ENCODE results near the gene FOCAD. TPM values are rescaled to one million over a fixed set of nuclear protein-coding genes. Genes with fewer than 3 reads are reported as not detected.

Gene FOCAD
- total RNA-seq, 2 donors from 2014 or later = 51.6 to 56.8 TPM

DNA sequence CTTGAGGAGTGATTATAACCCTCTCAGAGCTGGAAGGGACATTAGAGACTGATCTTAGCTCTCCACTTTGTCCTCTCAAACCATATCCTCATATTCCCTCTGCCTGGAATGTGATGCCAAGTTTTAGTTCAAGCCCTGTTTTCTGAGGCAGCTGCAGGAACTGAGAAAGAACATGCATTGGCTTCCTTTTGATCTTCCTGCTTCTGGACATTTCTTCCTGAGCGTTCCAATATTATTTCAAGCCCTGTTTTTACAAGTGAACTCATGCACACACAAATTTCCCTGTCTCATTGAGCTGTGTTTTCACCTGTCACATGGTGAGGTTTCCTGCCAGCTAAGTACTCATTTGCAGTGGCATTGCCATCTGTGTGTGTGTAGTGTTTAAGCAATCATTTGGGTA lies 17.0 kb downstream of the FOCAD start:
- Histone ChIP-seq H3K4me3 (ENCODE audit: low read length) (no peak overlapping the region), H3K4me1 (ENCODE audit: control insufficient read depth, insufficient read depth, low read length) (peaks cover 3% of the 10 kb centered on the region), H3K9me3 (ENCODE audit: control insufficient read depth, low read length) (no peaks in the 10 kb centered on the region), H3K36me3 (ENCODE audit: control insufficient read depth, insufficient read depth, low read length) (no peaks in the 10 kb centered on the region), H3K9ac (ENCODE audit: extremely low read depth, low read length, poor library complexity, severe bottlenecking) (no peak overlapping the region), H3K27me3 (ENCODE audit: control insufficient read depth, insufficient read depth, low read length, poor library complexity, severe bottlenecking) (no peaks in the 10 kb centered on the region), H3K27ac (ENCODE audit: low read depth, low read length) (no peak overlapping the region)
- Mint-ChIP-seq H3K27ac (no peak overlapping the region), H3K9me3 (no peaks in the 10 kb centered on the region), H3K4me3 (no peak overlapping the region), H3K36me3 (ENCODE audit: low read depth) (no peaks in the 10 kb centered on the region), H3K27me3 (ENCODE audit: insufficient read depth) (no peaks in the 10 kb centered on the region), H3K4me1 (peaks cover 18% of the 10 kb centered on the region)
- TF ChIP-seq, protein P1, sequence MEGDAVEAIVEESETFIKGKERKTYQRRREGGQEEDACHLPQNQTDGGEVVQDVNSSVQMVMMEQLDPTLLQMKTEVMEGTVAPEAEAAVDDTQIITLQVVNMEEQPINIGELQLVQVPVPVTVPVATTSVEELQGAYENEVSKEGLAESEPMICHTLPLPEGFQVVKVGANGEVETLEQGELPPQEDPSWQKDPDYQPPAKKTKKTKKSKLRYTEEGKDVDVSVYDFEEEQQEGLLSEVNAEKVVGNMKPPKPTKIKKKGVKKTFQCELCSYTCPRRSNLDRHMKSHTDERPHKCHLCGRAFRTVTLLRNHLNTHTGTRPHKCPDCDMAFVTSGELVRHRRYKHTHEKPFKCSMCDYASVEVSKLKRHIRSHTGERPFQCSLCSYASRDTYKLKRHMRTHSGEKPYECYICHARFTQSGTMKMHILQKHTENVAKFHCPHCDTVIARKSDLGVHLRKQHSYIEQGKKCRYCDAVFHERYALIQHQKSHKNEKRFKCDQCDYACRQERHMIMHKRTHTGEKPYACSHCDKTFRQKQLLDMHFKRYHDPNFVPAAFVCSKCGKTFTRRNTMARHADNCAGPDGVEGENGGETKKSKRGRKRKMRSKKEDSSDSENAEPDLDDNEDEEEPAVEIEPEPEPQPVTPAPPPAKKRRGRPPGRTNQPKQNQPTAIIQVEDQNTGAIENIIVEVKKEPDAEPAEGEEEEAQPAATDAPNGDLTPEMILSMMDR (conservative IDR thresholded peaks at IDR 0.05) = no peak
- no peak for DNase-seq
- 95 to 100% methylated on average over 1 of the region's 1 CpG for WGBS, 2 experiments (ENCODE audit: insufficient coverage in 1 of 2, insufficient read length in 1 of 2)

DNA sequence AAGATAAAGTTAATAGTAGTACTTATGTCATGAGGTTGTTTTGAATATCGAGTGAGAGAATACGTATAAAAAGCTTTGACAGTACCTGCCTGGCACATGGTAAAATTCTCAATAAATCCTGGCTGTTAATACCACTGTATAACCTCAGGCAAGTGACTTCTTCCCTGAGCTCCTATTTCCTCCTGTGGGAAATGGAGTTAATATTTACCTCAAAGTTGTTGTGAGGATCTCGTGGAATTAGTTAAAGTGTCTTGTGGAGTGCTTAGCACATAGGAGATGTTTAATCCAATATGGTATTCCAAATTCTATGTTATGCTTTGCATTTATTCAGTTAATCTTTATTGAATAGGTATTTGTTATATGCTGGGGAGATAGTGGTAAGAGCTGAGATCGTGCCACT lies 18.5 kb downstream of the FOCAD start:
- Mint-ChIP-seq H3K4me1 (peaks cover 17% of the 10 kb centered on the region), H3K9me3 (no peaks in the 10 kb centered on the region), H3K27ac (no peak overlapping the region), H3K36me3 (ENCODE audit: low read depth) (peaks cover 6% of the 10 kb centered on the region), H3K4me3 (no peak overlapping the region), H3K27me3 (ENCODE audit: insufficient read depth) (no peaks in the 10 kb centered on the region)
- DNase-seq = no peak
- H3K9ac ChIP-seq (ENCODE audit: extremely low read depth, low read length, poor library complexity, severe bottlenecking) = no peak overlapping the region
- no peaks in the 10 kb centered on the region for H3K36me3 ChIP-seq (ENCODE audit: control insufficient read depth, insufficient read depth, low read length)
- TF ChIP-seq, protein P1 (conservative IDR thresholded peaks at IDR 0.05) = no peak
- no peaks in the 10 kb centered on the region for H3K27me3 ChIP-seq (ENCODE audit: control insufficient read depth, insufficient read depth, low read length, poor library complexity, severe bottlenecking)
- H3K4me3 ChIP-seq (ENCODE audit: low read length) = no peak overlapping the region
- no peak overlapping the region for H3K27ac ChIP-seq (ENCODE audit: low read depth, low read length)
- WGBS, 2 experiments (ENCODE audit: insufficient coverage in 1 of 2, insufficient read length in 1 of 2) = 95% methylated on average over 4 of the region's 4 CpGs; no CpG with 5 or more reads in 1 of the 2 experiments
- peaks cover 3% of the 10 kb centered on the region for H3K4me1 ChIP-seq (ENCODE audit: control insufficient read depth, insufficient read depth, low read length)
- no peaks in the 10 kb centered on the region for H3K9me3 ChIP-seq (ENCODE audit: control insufficient read depth, low read length)

DNA sequence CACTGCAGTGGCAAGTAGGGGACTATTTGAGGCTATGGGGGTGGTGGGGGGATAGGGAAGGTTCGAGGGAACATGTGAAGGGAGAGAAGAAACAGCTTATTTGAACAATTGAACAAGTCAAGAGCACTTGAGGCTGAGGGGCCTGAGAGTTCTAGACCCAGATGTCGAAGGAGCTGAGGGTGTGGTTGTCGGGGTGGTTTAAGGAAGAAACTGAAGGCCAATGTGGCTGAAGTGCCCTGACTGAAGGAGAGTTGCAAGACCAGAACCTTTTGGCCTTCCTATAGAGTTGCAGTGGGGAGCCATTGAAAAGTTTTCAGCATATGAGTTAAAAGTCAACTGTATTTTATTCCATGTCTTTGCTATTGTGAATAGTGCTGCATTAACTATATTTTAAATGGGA lies 19.1 kb downstream of the FOCAD start:
- Mint-ChIP-seq H3K4me3 (no peak overlapping the region), H3K9me3 (no peaks in the 10 kb centered on the region), H3K27me3 (ENCODE audit: insufficient read depth) (no peaks in the 10 kb centered on the region), H3K36me3 (ENCODE audit: low read depth) (peaks cover 6% of the 10 kb centered on the region), H3K27ac (no peak overlapping the region), H3K4me1 (peaks cover 17% of the 10 kb centered on the region)
- Histone ChIP-seq H3K27ac (ENCODE audit: low read depth, low read length) (no peak overlapping the region), H3K9me3 (ENCODE audit: control insufficient read depth, low read length) (no peaks in the 10 kb centered on the region), H3K27me3 (ENCODE audit: control insufficient read depth, insufficient read depth, low read length, poor library complexity, severe bottlenecking) (no peaks in the 10 kb centered on the region), H3K4me1 (ENCODE audit: control insufficient read depth, insufficient read depth, low read length) (peaks cover 3% of the 10 kb centered on the region), H3K4me3 (ENCODE audit: low read length) (no peak overlapping the region), H3K9ac (ENCODE audit: extremely low read depth, low read length, poor library complexity, severe bottlenecking) (no peak overlapping the region), H3K36me3 (ENCODE audit: control insufficient read depth, insufficient read depth, low read length) (no peaks in the 10 kb centered on the region)
- TF ChIP-seq, protein P1 (conservative IDR thresholded peaks at IDR 0.05) = no peak
- DNase-seq = no peak
- 97 to 100% methylated on average over 2 to 3 of the region's 3 CpGs for WGBS, 2 experiments (ENCODE audit: insufficient coverage in 1 of 2, insufficient read length in 1 of 2)
